GM23338 (cell line): ENCODE results near the gene LY86.

Experiments
- CTCF ChIP-seq, 2 experiments: fragments of 200-600 bp in 1 of 2; sonication (generic) in 1 of 2; conservative IDR thresholded peaks; 2 replicates each; pipeline versions ENCODE4 v1.5.1 to v1.6.1; 2016 to 2017; ENCODE audit warnings: antibody characterized with exemption in 2 of 2, low read depth in 2 of 2, mild to moderate bottlenecking in 2 of 2, moderate library complexity in 1 of 2
- EZH2 ChIP-seq: fragments of 200-600 bp; sonication (generic); IDR thresholded peaks from one replicate; pipeline ENCODE4 v1.8.0; 2017; ENCODE audit warnings: antibody characterized with exemption, mild to moderate bottlenecking, low read depth; ENCODE audit not compliant: unreplicated experiment
- NANOG ChIP-seq: IDR thresholded peaks from 2 replicates; pipeline ENCODE4 v1.6.1; 2016; ENCODE audit warnings: antibody characterized with exemption, borderline replicate concordance
- POLR2AphosphoS5 ChIP-seq: IDR thresholded peaks from 2 replicates; pipeline ENCODE4 v1.6.1; 2016; ENCODE audit warnings: antibody characterized with exemption, low read depth

- TF ChIP-seq POLR2AphosphoS5: no peak
- TF ChIP-seq EZH2: no peak
- no peak for TF ChIP-seq CTCF (conservative IDR thresholded peaks at IDR 0.05; ENCODE audit: low read depth in 2 of 2)
- TF ChIP-seq NANOG: no peak
Observed at GRCh38 chr6:6614096-6614982, 25.8 kb downstream of the LY86 start.
